H1 (cell line): ENCODE measurements around the gene P2RY14. TPM values are rescaled to one million over a fixed set of nuclear protein-coding genes. Genes with fewer than 3 reads are reported as not detected.

ENCODE experiments used
- CTCF ChIA-PET: fragments of 300-600 bp; sonication (Branson Sonifier 250); formaldehyde crosslinking; loops from one replicate; lab custom pipeline; 2021; ENCODE audit not compliant: partially characterized antibody; lab: Charles Lee
- POLR2A ChIA-PET: fragments of 300-600 bp; sonication (Branson Sonifier 250); formaldehyde crosslinking; loops from one replicate; lab custom pipeline; 2021; ENCODE audit warnings: inconsistent platforms; ENCODE audit not compliant: partially characterized antibody; lab: Charles Lee
- DNase-seq, 2 experiments: peaks; one replicate each; pipeline versions ENCODE4 v3.0.0 to v3.0.0-alpha.2; 2010 to 2022; ENCODE audit warnings: low spot score in 2 of 2, low read depth in 1 of 2, mixed read lengths in 1 of 2
- FAIRE-seq: peaks from 2 replicates; lab custom pipeline; 2011; peaks lifted over from hg19 to GRCh38; lab: Jason Lieb, UNC
- H2AFZ ChIP-seq: 2 replicates; pipeline ENCODE4 v1.8.1; 2012; ENCODE audit warnings: low read length, inconsistent platforms
- H2AK5ac ChIP-seq: 2 replicates; pipeline ENCODE4 v1.6.1; 2013; ENCODE audit warnings: low read depth, low read length
- H2BK120ac ChIP-seq: replicated peaks from 2 replicates; pipeline ENCODE3; 2013; ENCODE audit warnings: low read depth, low read length, inconsistent platforms
- H2BK12ac ChIP-seq: 2 replicates; pipeline ENCODE4 v1.6.1; 2013; ENCODE audit warnings: low read depth, low read length
- H2BK15ac ChIP-seq: 2 replicates; pipeline ENCODE4 v1.6.1; 2013; ENCODE audit warnings: low read length
- H2BK20ac ChIP-seq: 2 replicates; pipeline ENCODE4 v1.6.1; 2013; ENCODE audit warnings: low read length
- H2BK5ac ChIP-seq: 2 replicates; pipeline ENCODE4 v1.6.1; 2013; ENCODE audit warnings: low read depth, low read length
- H3K14ac ChIP-seq: 2 replicates; pipeline ENCODE4 v1.6.1; 2013; ENCODE audit warnings: inconsistent platforms; ENCODE audit not compliant: insufficient read length
- H3K18ac ChIP-seq: 2 replicates; pipeline ENCODE4 v1.6.1; 2013; ENCODE audit warnings: low read length; ENCODE audit errors: extremely low read depth
- H3K23ac ChIP-seq: 2 replicates; pipeline ENCODE4 v1.6.1; 2013; ENCODE audit warnings: inconsistent platforms; ENCODE audit not compliant: insufficient read length
- H3K23me2 ChIP-seq: 2 replicates; pipeline ENCODE4 v1.6.1; 2013; ENCODE audit warnings: low read depth, low read length
- H3K27ac ChIP-seq: 2 replicates; pipeline ENCODE4 v1.6.1; 2011; ENCODE audit warnings: low read depth, low read length, inconsistent platforms
- H3K27me3 ChIP-seq, 4 experiments: replicated peaks in 1 of 4; 1 replicate in 1 of 4; 2 replicates in 3 of 4; pipeline versions ENCODE4 v1.6.1 to v1.8.1; 2011 to 2013; ENCODE audit warnings: low read length in 3 of 4, mild to moderate bottlenecking in 3 of 4, inconsistent platforms in 2 of 4, mixed read lengths in 2 of 4, moderate library complexity in 1 of 4; ENCODE audit not compliant: control insufficient read depth in 3 of 4, insufficient read depth in 3 of 4; ENCODE audit errors: extremely low read depth in 1 of 4
- H3K36me3 ChIP-seq, 4 experiments: 2 replicates each; pipeline versions ENCODE4 v1.6.1 to v1.8.1; 2011 to 2013; ENCODE audit warnings: mild to moderate bottlenecking in 4 of 4, low read length in 3 of 4, moderate library complexity in 2 of 4, control low read depth in 1 of 4, inconsistent platforms in 1 of 4; ENCODE audit not compliant: insufficient read depth in 4 of 4, control insufficient read depth in 2 of 4
- H3K4ac ChIP-seq: replicated peaks from 2 replicates; pipeline ENCODE3; 2013; ENCODE audit warnings: low read length, low read depth, mixed read lengths, inconsistent platforms; ENCODE audit not compliant: insufficient read length
- H3K4me1 ChIP-seq, 4 experiments: replicated peaks in 1 of 4; 1 replicate in 1 of 4; 2 replicates in 3 of 4; pipeline versions ENCODE4 v1.6.1 to v1.8.1; 2011 to 2013; ENCODE audit warnings: low read length in 3 of 4, inconsistent platforms in 2 of 4, mixed read lengths in 1 of 4; ENCODE audit not compliant: insufficient read depth in 4 of 4, control insufficient read depth in 3 of 4
- H3K4me2 ChIP-seq, 2 experiments: 2 replicates each; pipeline versions ENCODE4 v1.6.1 to v1.8.1; 2011 to 2013; ENCODE audit warnings: low read depth in 2 of 2, low read length in 2 of 2, control low read depth in 1 of 2, inconsistent platforms in 1 of 2, mild to moderate bottlenecking in 1 of 2; ENCODE audit not compliant: insufficient read depth in 1 of 2
- H3K4me3 ChIP-seq, 4 experiments: fragments of 200-600, 300-600 bp in 1 of 4; sonication (generic), shearing (Covaris generic), sonication (Bioruptor Twin) in 1 of 4; 2 replicates each; pipeline versions ENCODE4 v1.5.1 to v1.8.1; 2011 to 2016; ENCODE audit warnings: low read length in 4 of 4, low read depth in 3 of 4, control low read depth in 2 of 4, inconsistent platforms in 2 of 4, mild to moderate bottlenecking in 2 of 4, mixed read lengths in 1 of 4, moderate library complexity in 1 of 4; ENCODE audit not compliant: insufficient read depth in 2 of 4; ENCODE audit errors: extremely low read depth in 1 of 4
- H3K56ac ChIP-seq: replicated peaks from 2 replicates; pipeline ENCODE3; 2013; ENCODE audit warnings: low read depth, mild to moderate bottlenecking, mixed read lengths, low read length, inconsistent platforms; ENCODE audit not compliant: insufficient read length
- H3K79me1 ChIP-seq: 2 replicates; pipeline ENCODE4 v1.6.1; 2013; ENCODE audit warnings: low read depth, low read length, control low read depth
- H3K79me2 ChIP-seq, 2 experiments: 2 replicates each; pipeline versions ENCODE4 v1.6.1 to v1.8.1; 2012 to 2013; ENCODE audit warnings: low read length in 2 of 2, mild to moderate bottlenecking in 2 of 2, inconsistent platforms in 1 of 2; ENCODE audit not compliant: insufficient read depth in 2 of 2, control insufficient read depth in 1 of 2
- H3K9ac ChIP-seq, 4 experiments: replicated peaks in 1 of 4; 1 replicate in 1 of 4; 2 replicates in 3 of 4; pipeline versions ENCODE4 v1.6.1 to v1.8.1; 2011 to 2013; ENCODE audit warnings: low read depth in 3 of 4, low read length in 3 of 4, control low read depth in 2 of 4, mild to moderate bottlenecking in 2 of 4, moderate library complexity in 2 of 4, inconsistent platforms in 1 of 4; ENCODE audit errors: extremely low read depth in 1 of 4
- H3K9me3 ChIP-seq, 2 experiments: 2 replicates each; pipeline versions ENCODE4 v1.6.1 to v1.8.1; 2012 to 2013; ENCODE audit warnings: mild to moderate bottlenecking in 2 of 2, moderate library complexity in 2 of 2, control low read depth in 1 of 2, inconsistent platforms in 1 of 2, low read depth in 1 of 2, low read length in 1 of 2, mixed read lengths in 1 of 2; ENCODE audit not compliant: insufficient read depth in 2 of 2
- H4K20me1 ChIP-seq, 2 experiments: replicated peaks in 1 of 2; 2 replicates each; pipeline versions ENCODE3 to v1.8.1; 2011 to 2013; ENCODE audit warnings: inconsistent platforms in 2 of 2, low read length in 2 of 2, mild to moderate bottlenecking in 1 of 2; ENCODE audit not compliant: insufficient read depth in 2 of 2, control insufficient read depth in 1 of 2
- H4K5ac ChIP-seq: 2 replicates; pipeline ENCODE4 v1.6.1; 2013; ENCODE audit warnings: low read length, low read depth, mixed read lengths, inconsistent platforms; ENCODE audit not compliant: insufficient read length
- H4K8ac ChIP-seq: 2 replicates; pipeline ENCODE4 v1.8.0; 2013; ENCODE audit warnings: mild to moderate bottlenecking, moderate library complexity, low read length, inconsistent platforms; ENCODE audit not compliant: insufficient read depth; ENCODE audit errors: extremely low read depth
- H4K91ac ChIP-seq: replicated peaks from 2 replicates; pipeline ENCODE3; 2013; ENCODE audit warnings: low read length, mixed read lengths, inconsistent platforms; ENCODE audit not compliant: insufficient read length
- CEBPB ChIP-seq: IDR thresholded peaks from 2 replicates; pipeline ENCODE4 v1.6.1; 2012; ENCODE audit warnings: low read depth, low read length
- CREB1 ChIP-seq: IDR thresholded peaks from 2 replicates; pipeline ENCODE4 v1.6.1; 2012; ENCODE audit warnings: inconsistent platforms
- GABPA ChIP-seq: IDR thresholded peaks from 2 replicates; pipeline ENCODE4 v1.6.1; 2011; ENCODE audit warnings: mild to moderate bottlenecking, low read length, moderate library complexity, borderline replicate concordance; ENCODE audit not compliant: insufficient read depth
- GTF2F1 ChIP-seq: IDR thresholded peaks from 2 replicates; pipeline ENCODE4 v1.6.1; 2012; ENCODE audit warnings: low read depth, low read length, improper control_type of control experiment, borderline replicate concordance
- KDM4A ChIP-seq: IDR thresholded peaks from one replicate; pipeline ENCODE4 v1.7.1; 2012; ENCODE audit warnings: low read depth, mild to moderate bottlenecking, moderate library complexity, low read length, inconsistent platforms; ENCODE audit not compliant: severe bottlenecking
- NRF1 ChIP-seq: IDR thresholded peaks from 2 replicates; pipeline ENCODE4 v1.6.1; 2011; ENCODE audit warnings: mild to moderate bottlenecking, low read depth, low read length, improper control_type of control experiment
- POLR2A ChIP-seq, 2 experiments: IDR thresholded peaks; 1 replicate in 1 of 2; 2 replicates in 1 of 2; pipeline ENCODE4 v1.6.1; 2011; ENCODE audit warnings: low read depth in 2 of 2, low read length in 2 of 2, mild to moderate bottlenecking in 2 of 2; ENCODE audit errors: control extremely low read depth in 1 of 2
- RAD21 ChIP-seq, 2 experiments: IDR thresholded peaks in 1 of 2; conservative IDR thresholded peaks in 1 of 2; 2 replicates each; pipeline ENCODE4 v1.6.1; 2011; ENCODE audit warnings: low read depth in 2 of 2, low read length in 2 of 2, improper control_type of control experiment in 1 of 2, inconsistent platforms in 1 of 2, mild to moderate bottlenecking in 1 of 2, moderate library complexity in 1 of 2
- SP1 ChIP-seq: IDR thresholded peaks from 2 replicates; pipeline ENCODE4 v1.6.1; 2011; ENCODE audit warnings: low read depth, low read length
- SUZ12 ChIP-seq: fragments of 200-600 bp; sonication (generic); IDR thresholded peaks from 2 replicates; pipeline ENCODE4 v1.6.1; 2012; ENCODE audit warnings: mild to moderate bottlenecking, inconsistent platforms, low read length, moderate library complexity, mixed read lengths
- TAF7 ChIP-seq: optimal IDR thresholded peaks from 2 replicates; pipeline ENCODE3; 2011; ENCODE audit warnings: low read depth, mild to moderate bottlenecking, inconsistent platforms, low read length, moderate library complexity, borderline replicate concordance
- ZNF274 ChIP-seq: IDR thresholded peaks from 2 replicates; pipeline ENCODE4 v1.7.0; 2012; ENCODE audit warnings: low read length, borderline replicate concordance; ENCODE audit errors: extremely low read depth
- polyA plus RNA-seq, 7 experiments: library from polyadenylated mRNA; depleted of rRNA in 3 of 7; stranded (reverse) in 5 of 7; unstranded in 2 of 7; fragments of >200 nt in 5 of 7; fragments of 200-250 nt in 2 of 7; gene quantifications; 1 replicate in 5 of 7; 2 replicates in 1 of 7; 4 replicates in 1 of 7; pipeline versions ENCODE4 v1.2.1 to v1.2.3, GENCODE V29; 2011 to 2013; ENCODE audit warnings: missing spikeins in 2 of 7, mixed read lengths in 2 of 7
- total RNA-seq: library from RNA; stranded (reverse); fragmentation: NEBNext Ultra II Directional; extraction: Animal tissue kit (Norgen Biotek cat#: 25700); gene quantifications from 2 replicates; pipeline ENCODE4 v1.2.1, GENCODE V29; 2021

Gene P2RY14
- total and polyA plus RNA-seq, 2 of the 8 experiments (the other 6 are each of a cell fraction or from before 2014, with no cell fraction given) = not detected

DNA sequence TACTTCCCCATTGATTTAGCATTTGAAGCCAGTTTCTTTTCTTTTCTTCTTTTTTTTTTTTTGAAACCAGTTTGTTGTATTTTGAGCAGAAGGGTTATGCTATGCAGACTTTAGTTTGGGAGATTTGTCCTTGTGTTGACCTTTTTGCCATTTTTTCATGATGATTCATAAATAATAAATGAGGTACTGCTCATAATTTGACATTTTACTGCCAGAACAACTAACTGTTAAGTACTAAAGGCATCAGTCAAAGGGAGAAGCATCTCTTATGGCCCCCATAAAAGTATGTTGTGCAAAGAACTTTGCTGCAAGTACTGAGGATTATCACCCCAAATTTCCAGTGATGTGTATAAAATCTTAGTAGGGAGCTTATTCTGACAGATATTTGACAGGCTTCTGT lies 40.0 kb upstream of the P2RY14 start:
- H3K27me3 ChIP-seq = no peaks in the 10 kb centered on the region
- no peak overlapping the region for H4K8ac ChIP-seq
- no peak overlapping the region for H3K27ac ChIP-seq
- H4K20me1 ChIP-seq = no peaks in the 10 kb centered on the region
- H4K91ac ChIP-seq = no peak overlapping the region
- H3K9me3 ChIP-seq = no peaks in the 10 kb centered on the region
- H3K79me2 ChIP-seq = no peaks in the 10 kb centered on the region
- no peak overlapping the region for H3K4me3 ChIP-seq
- H3K23me2 ChIP-seq = no peaks in the 10 kb centered on the region
- H3K14ac ChIP-seq = no peak overlapping the region
- H2BK120ac ChIP-seq = no peak overlapping the region
- H2AK5ac ChIP-seq = no peak overlapping the region
- no peak overlapping the region for H3K18ac ChIP-seq
- TF ChIP-seq GABPA = no peak
- no peak for TF ChIP-seq SUZ12
- TF ChIP-seq GTF2F1 = no peak
- TF ChIP-seq SP1 = no peak
- TF ChIP-seq TAF7 = no peak
- no peak for TF ChIP-seq POLR2A (IDR thresholded peaks at IDR 0.05; ENCODE audit: control extremely low read depth in 1 of 2, low read depth in 2 of 2, low read length in 2 of 2)
- no peak for TF ChIP-seq CEBPB
- TF ChIP-seq ZNF274 = no peak
- TF ChIP-seq CREB1 = no peak
- TF ChIP-seq KDM4A = no peak
- no peak for TF ChIP-seq NRF1
- no peak for TF ChIP-seq RAD21 (IDR thresholded peaks at IDR 0.05 in 1 of 2, conservative IDR thresholded peaks at IDR 0.05 in 1 of 2; ENCODE audit: low read depth in 2 of 2, low read length in 2 of 2)
- no peak overlapping the region for H2BK15ac ChIP-seq
- H3K23ac ChIP-seq = no peak overlapping the region
- no peak overlapping the region for H2BK5ac ChIP-seq
- no peak for FAIRE-seq
- H4K5ac ChIP-seq = no peak overlapping the region
- no peak overlapping the region for H3K4me2 ChIP-seq
- no peak overlapping the region for H3K4ac ChIP-seq
- H3K56ac ChIP-seq = no peak overlapping the region
- no peak overlapping the region for H2BK12ac ChIP-seq
- ChIA-PET CTCF (interaction anchor here (1.0 to 1.1 kb wide), 2 partner anchors 10 to 11 kb away, joined by 3 to 4 read pairs; no protein-coding TSS in a partner anchor), POLR2A (no interaction called here)
- no peak for DNase-seq
- no peak overlapping the region for H2BK20ac ChIP-seq
- H2AFZ ChIP-seq = no peak overlapping the region
- peaks cover under 1 to 6% (median 4%) of the 10 kb centered on the region in 4 experiments; a peak in 4 of 7 replicates for H3K4me1 ChIP-seq
- no peak overlapping the region for H3K9ac ChIP-seq
- no peaks in the 10 kb centered on the region for H3K79me1 ChIP-seq
- H3K36me3 ChIP-seq = no peaks in the 10 kb centered on the region
